Measurements from ENCODE around the gene POC1B. TPM values are rescaled to one million over a fixed set of nuclear protein-coding genes. Genes with fewer than 3 reads are reported as not detected.

The POC1B gene
- total RNA-seq, 1 experiment from 2014 or later, result 39.4 TPM

GRCh38 chr12:89401433-89402058 is 124.3 kb downstream of the POC1B start:
- Histone ChIP-seq H3K4me3 (no peak overlapping the region), H3K27me3 (replicated peaks) (no peaks in the 10 kb centered on the region), H3K36me3 (no peaks in the 10 kb centered on the region), H3K9me3 (replicated peaks) (no peaks in the 10 kb centered on the region), H3K4me1 (replicated peaks) (no peaks in the 10 kb centered on the region), H3K27ac (no peak overlapping the region)
- no peak for DNase-seq (ENCODE audit: low read depth in 1 of 2, low spot score in 2 of 2)

- Histone ChIP-seq H3K9me3 (replicated peaks) (no peaks in the 10 kb centered on the region), H3K27me3 (replicated peaks) (no peaks in the 10 kb centered on the region), H3K4me1 (replicated peaks) (0 out of 2 replicates have a peak, but pooled peaks cover 4% of the 10 kb centered on the region), H3K4me3 (no peak overlapping the region), H3K36me3 (no peaks in the 10 kb centered on the region), H3K27ac (no peak overlapping the region)
- DNase-seq (ENCODE audit: low read depth in 1 of 2, low spot score in 2 of 2), result no peak
These were observed 125.4 kb downstream of the POC1B start for GRCh38 chr12:89400415-89400814.

- Histone ChIP-seq H3K36me3 (no peaks in the 10 kb centered on the region), H3K9me3 (replicated peaks) (no peaks in the 10 kb centered on the region), H3K27ac (no peak overlapping the region), H3K27me3 (replicated peaks) (no peaks in the 10 kb centered on the region), H3K4me3 (no peak overlapping the region), H3K4me1 (replicated peaks) (peaks cover 14% of the 10 kb centered on the region)
- no peak for DNase-seq (ENCODE audit: low read depth in 1 of 2, low spot score in 2 of 2)
These were observed 130.1 kb downstream of the POC1B start for GRCh38 chr12:89395712-89396111.

GRCh38 chr12:89393551-89394121 is 132.2 kb downstream of the POC1B start:
- Histone ChIP-seq H3K4me3 (no peak overlapping the region), H3K27me3 (replicated peaks) (no peaks in the 10 kb centered on the region), H3K27ac (no peak overlapping the region), H3K36me3 (no peaks in the 10 kb centered on the region), H3K4me1 (replicated peaks) (peaks cover 24% of the 10 kb centered on the region), H3K9me3 (replicated peaks) (no peaks in the 10 kb centered on the region)
- DNase-seq (ENCODE audit: low read depth in 1 of 2, low spot score in 2 of 2), result no peak

- Histone ChIP-seq H3K36me3 (no peaks in the 10 kb centered on the region), H3K4me1 (replicated peaks) (peaks cover 24% of the 10 kb centered on the region), H3K27me3 (replicated peaks) (no peaks in the 10 kb centered on the region), H3K27ac (no peak overlapping the region), H3K4me3 (no peak overlapping the region), H3K9me3 (replicated peaks) (no peaks in the 10 kb centered on the region)
- no peak for DNase-seq (ENCODE audit: low read depth in 1 of 2, low spot score in 2 of 2)
These were observed 133.5 kb downstream of the POC1B start for GRCh38 chr12:89392391-89392790.

- H3K27ac ChIP-seq, result peak overlapping the region; percentile 69
- peaks cover 24% of the 10 kb centered on the region for H3K4me1 ChIP-seq (replicated peaks)
- no peaks in the 10 kb centered on the region for H3K36me3 ChIP-seq
- DNase-seq (ENCODE audit: low read depth in 1 of 2, low spot score in 2 of 2), result no peak
- H3K4me3 ChIP-seq, result no peak overlapping the region
- no peaks in the 10 kb centered on the region for H3K27me3 ChIP-seq (replicated peaks)
- no peaks in the 10 kb centered on the region for H3K9me3 ChIP-seq (replicated peaks)
These were observed 134.0 kb downstream of the POC1B start for GRCh38 chr12:89391726-89392336.

GRCh38 chr12:89390802-89391673 is 134.8 kb downstream of the POC1B start:
- Histone ChIP-seq H3K27ac (peak overlapping the region; percentile 69), H3K4me1 (replicated peaks) (peaks cover 24% of the 10 kb centered on the region), H3K4me3 (no peak overlapping the region), H3K9me3 (replicated peaks) (no peaks in the 10 kb centered on the region), H3K36me3 (no peaks in the 10 kb centered on the region), H3K27me3 (replicated peaks) (no peaks in the 10 kb centered on the region)
- peak; percentile 54 to 66 for DNase-seq (ENCODE audit: low read depth in 1 of 2, low spot score in 2 of 2)

- Histone ChIP-seq H3K4me3 (no peak overlapping the region), H3K36me3 (no peaks in the 10 kb centered on the region), H3K9me3 (replicated peaks) (no peaks in the 10 kb centered on the region), H3K27ac (peak overlapping the region; percentile 69), H3K4me1 (replicated peaks) (peaks cover 22% of the 10 kb centered on the region), H3K27me3 (replicated peaks) (no peaks in the 10 kb centered on the region)
- DNase-seq (ENCODE audit: low read depth in 1 of 2, low spot score in 2 of 2), result no peak
These were observed 135.8 kb downstream of the POC1B start for GRCh38 chr12:89389755-89390661.

- Histone ChIP-seq H3K4me1 (replicated peaks) (peaks cover 29% of the 10 kb centered on the region), H3K27me3 (replicated peaks) (no peaks in the 10 kb centered on the region), H3K4me3 (no peak overlapping the region), H3K27ac (no peak overlapping the region), H3K36me3 (no peaks in the 10 kb centered on the region), H3K9me3 (replicated peaks) (no peaks in the 10 kb centered on the region)
- DNase-seq (ENCODE audit: low read depth in 1 of 2, low spot score in 2 of 2), result no peak
These were observed 139.7 kb downstream of the POC1B start for GRCh38 chr12:89386138-89386537.

GRCh38 chr12:89384807-89385206 is 141.0 kb downstream of the POC1B start:
- no peak for DNase-seq (ENCODE audit: low read depth in 1 of 2, low spot score in 2 of 2)
- Histone ChIP-seq H3K4me1 (replicated peaks) (peaks cover 16% of the 10 kb centered on the region), H3K27ac (peak overlapping the region; percentile 4)

GRCh38 chr12:89384050-89384758 is 141.6 kb downstream of the POC1B start:
- peaks cover 15% of the 10 kb centered on the region for H3K4me1 ChIP-seq (replicated peaks)
- no peaks in the 10 kb centered on the region for H3K9me3 ChIP-seq (replicated peaks)
- no peaks in the 10 kb centered on the region for H3K27me3 ChIP-seq (replicated peaks)
- DNase-seq (ENCODE audit: low read depth in 1 of 2, low spot score in 2 of 2), result peak; percentile 41 to 44
- no peak overlapping the region for H3K4me3 ChIP-seq
- H3K27ac ChIP-seq, result peak overlapping the region; percentile 4
- H3K36me3 ChIP-seq, result no peaks in the 10 kb centered on the region

More at GRCh38 chr12:89384807-89385206, 141.0 kb downstream of the POC1B start:
- Histone ChIP-seq H3K36me3 (no peaks in the 10 kb centered on the region), H3K4me3 (no peak overlapping the region), H3K27me3 (replicated peaks) (no peaks in the 10 kb centered on the region), H3K9me3 (replicated peaks) (no peaks in the 10 kb centered on the region)

- Histone ChIP-seq H3K4me3 (no peak overlapping the region), H3K36me3 (no peaks in the 10 kb centered on the region), H3K9me3 (replicated peaks) (no peaks in the 10 kb centered on the region), H3K27ac (no peak overlapping the region), H3K4me1 (replicated peaks) (peaks cover 15% of the 10 kb centered on the region), H3K27me3 (replicated peaks) (no peaks in the 10 kb centered on the region)
- no peak for DNase-seq (ENCODE audit: low read depth in 1 of 2, low spot score in 2 of 2)
These were observed 142.4 kb downstream of the POC1B start for GRCh38 chr12:89383235-89384049.

Data from SJSA1 (cell line).